Endothelial cell of umbilical vein (primary cell): ENCODE results near the gene FRY. TPM values are rescaled to one million over a fixed set of nuclear protein-coding genes. Genes with fewer than 3 reads are reported as not detected.

Experiments
- BruUV-seq: library from RNA; stranded (reverse); fragments of 400-500 nt; replicated peaks from 2 replicates; lab custom pipeline; 2021; lab: Mats Ljungman, UMichigan
- CTCF ChIA-PET: fragments of 300-600, 350-600 bp; sonication (Branson Sonifier 250); formaldehyde crosslinking; loops from one replicate; lab custom pipeline; 2021; ENCODE audit warnings: antibody characterized with exemption, inconsistent platforms; lab: Charles Lee
- POLR2A ChIA-PET: fragments of 300-600, 350-600 bp; sonication (Branson Sonifier 250); formaldehyde crosslinking; loops from one replicate; lab custom pipeline; 2021; ENCODE audit warnings: antibody characterized with exemption, inconsistent platforms; lab: Charles Lee
- DNase-seq: peaks from one replicate; pipeline ENCODE4 v3.0.0-alpha.2; 2011; ENCODE audit warnings: low read depth, low spot score
- FAIRE-seq: peaks from 2 replicates; lab custom pipeline; 2011; peaks lifted over from hg19 to GRCh38; lab: Jason Lieb, UNC
- H2AFZ ChIP-seq: 2 replicates; pipeline ENCODE4 v1.6.0; 2012; ENCODE audit warnings: low read depth, low read length, control low read depth, inconsistent platforms
- H3K27ac ChIP-seq: 2 replicates; pipeline ENCODE4 v1.5.1; 2011; ENCODE audit warnings: low read depth, mild to moderate bottlenecking, control low read depth, low read length, moderate library complexity; ENCODE audit not compliant: insufficient read depth
- H3K27me3 ChIP-seq, 2 experiments: 2 replicates each; pipeline versions ENCODE4 v1.6.0 to v1.6.1; 2011; ENCODE audit warnings: low read length in 2 of 2, mixed read lengths in 1 of 2; ENCODE audit not compliant: control insufficient read depth in 2 of 2, insufficient read depth in 2 of 2
- H3K36me3 ChIP-seq, 2 experiments: 2 replicates in 1 of 2; 3 replicates in 1 of 2; pipeline ENCODE4 v1.5.1; 2011; ENCODE audit warnings: low read length in 2 of 2, mild to moderate bottlenecking in 1 of 2, moderate library complexity in 1 of 2; ENCODE audit not compliant: control insufficient read depth in 2 of 2, insufficient read depth in 2 of 2; ENCODE audit errors: extremely low read depth in 1 of 2
- H3K4me1 ChIP-seq: 3 replicates; pipeline ENCODE4 v1.5.1; 2011; ENCODE audit warnings: mild to moderate bottlenecking, low read length; ENCODE audit not compliant: control insufficient read depth, insufficient read depth; ENCODE audit errors: extremely low read depth
- H3K4me2 ChIP-seq: 2 replicates; pipeline ENCODE4 v1.6.1; 2011; ENCODE audit warnings: low read length, control low read depth, mixed read lengths; ENCODE audit not compliant: insufficient read depth
- H3K4me3 ChIP-seq, 3 experiments: fragments of 200-600 bp in 1 of 3; sonication (generic), shearing (Covaris generic) in 1 of 3; replicated peaks in 1 of 3; 2 replicates each; pipeline ENCODE4 v1.5.1; 2011 to 2016; ENCODE audit warnings: control low read depth in 3 of 3, low read length in 3 of 3, mild to moderate bottlenecking in 2 of 3, inconsistent platforms in 1 of 3, low read depth in 1 of 3, moderate library complexity in 1 of 3; ENCODE audit not compliant: insufficient read depth in 1 of 3
- H3K79me2 ChIP-seq: 2 replicates; pipeline ENCODE4 v1.6.0; 2012; ENCODE audit warnings: low read length, inconsistent platforms; ENCODE audit not compliant: control insufficient read depth, insufficient read depth
- H3K9ac ChIP-seq: replicated peaks from 2 replicates; pipeline ENCODE3; 2011; ENCODE audit warnings: low read length, control low read depth; ENCODE audit not compliant: insufficient read depth; ENCODE audit errors: extremely low read depth
- H3K9me1 ChIP-seq: replicated peaks from 3 replicates; pipeline ENCODE4 v1.6.0; 2011; ENCODE audit warnings: mild to moderate bottlenecking, low read length; ENCODE audit not compliant: control insufficient read depth, insufficient read depth; ENCODE audit errors: extremely low read depth
- H3K9me3 ChIP-seq: replicated peaks from 2 replicates; pipeline ENCODE4 v1.5.1; 2012; ENCODE audit warnings: low read length, inconsistent platforms; ENCODE audit not compliant: control insufficient read depth, insufficient read depth
- H4K20me1 ChIP-seq: replicated peaks from 2 replicates; pipeline ENCODE3; 2011; ENCODE audit warnings: mild to moderate bottlenecking, low read length; ENCODE audit not compliant: control insufficient read depth, insufficient read depth; ENCODE audit errors: extremely low read depth
- CTCF ChIP-seq, 2 donors: IDR thresholded peaks; 1 replicate in 1 of 2; 2 replicates in 1 of 2; pipeline ENCODE4 v1.5.1; 2011; ENCODE audit warnings: low read length in 2 of 2, mild to moderate bottlenecking in 2 of 2, moderate library complexity in 2 of 2, control low read depth in 1 of 2, inconsistent platforms in 1 of 2, low read depth in 1 of 2; ENCODE audit not compliant: insufficient read depth in 1 of 2; ENCODE audit errors: extremely low read depth in 1 of 2
- FOS ChIP-seq: IDR thresholded peaks from 2 replicates; pipeline ENCODE4 v1.6.1; 2011; ENCODE audit warnings: mild to moderate bottlenecking, low read length, moderate library complexity, borderline replicate concordance; ENCODE audit not compliant: insufficient read depth
- GATA2 ChIP-seq: IDR thresholded peaks from 2 replicates; pipeline ENCODE4 v1.7.0; 2011; ENCODE audit warnings: low read depth, mild to moderate bottlenecking, moderate library complexity, mixed read lengths, low read length; ENCODE audit not compliant: insufficient read length, insufficient read depth
- JUN ChIP-seq: IDR thresholded peaks from 2 replicates; pipeline ENCODE4 v1.6.1; 2011; ENCODE audit warnings: borderline replicate concordance, low read depth; ENCODE audit not compliant: insufficient read length, insufficient read depth
- MAX ChIP-seq: IDR thresholded peaks from 2 replicates; pipeline ENCODE4 v1.6.1; 2011; ENCODE audit not compliant: insufficient read depth, insufficient read length
- MYC ChIP-seq: IDR thresholded peaks from one replicate; pipeline ENCODE4 v1.6.1; 2011; ENCODE audit warnings: mild to moderate bottlenecking, low read depth, low read length
- POLR2A ChIP-seq: IDR thresholded peaks from 2 replicates; pipeline ENCODE4 v1.6.1; 2012; ENCODE audit warnings: low read depth, mild to moderate bottlenecking, control low read depth, low read length
- POLR2AphosphoS5 ChIP-seq: IDR thresholded peaks from 2 replicates; pipeline ENCODE4 v1.6.1; 2012; ENCODE audit warnings: low read depth, mild to moderate bottlenecking, control low read depth, low read length, moderate library complexity; ENCODE audit not compliant: insufficient read depth
- dilution Hi-C: fragments of 300-500 bp; cut with MboI; formaldehyde crosslinking; loops from one replicate; pipeline ENCODE4 v1.15.0; 2019; ENCODE audit warnings: low sequenced_read_pairs; ENCODE audit not compliant: extremely low pct_ligation_motif_present
- intact Hi-C: fragments of 100-400 bp; cut with micrococcal nuclease; formaldehyde crosslinking; loops from one replicate; pipeline ENCODE4 v1.10.0; 2022
- polyA plus RNA-seq, 4 experiments: library from polyadenylated mRNA; depleted of rRNA in 3 of 4; stranded (reverse) in 3 of 4; unstranded in 1 of 4; fragments of >200 nt; gene quantifications; 2 replicates each; pipeline versions ENCODE4 v1.2.1 to v1.2.3, GENCODE V29; 2011 to 2012; ENCODE audit warnings: missing spikeins in 1 of 4
- total RNA-seq: library from RNA; stranded (reverse); gene quantifications from 2 replicates; pipeline ENCODE4 v1.2.3, GENCODE V29; 2021

Gene FRY
- total and polyA plus RNA-seq, 2 donors (not counting 3 experiments of a cell fraction or from before 2014, with no cell fraction given) = 57.3 to 75.8 TPM

- Histone ChIP-seq H3K4me1 (no peaks in the 10 kb centered on the region), H2AFZ (no peak overlapping the region), H3K27ac (no peak overlapping the region), H4K20me1 (no peaks in the 10 kb centered on the region), H3K9me3 (no peaks in the 10 kb centered on the region), H3K79me2 (no peaks in the 10 kb centered on the region), H3K9ac (no peak overlapping the region), H3K36me3 (no peaks in the 10 kb centered on the region), H3K27me3 (no peaks in the 10 kb centered on the region), H3K9me1 (peaks cover 2% of the 10 kb centered on the region), H3K4me2 (no peak overlapping the region), H3K4me3 (no peak overlapping the region)
- intact Hi-C loops (no loop called here), dilution Hi-C loops (no loop called here)
- BruUV-seq = no TSS peak
- ChIA-PET CTCF (interaction anchor here (1.5 kb wide), 1 partner anchor 99 kb away, joined by 10 read pairs; no protein-coding TSS in a partner anchor), POLR2A (no interaction called here)
- DNase-seq = no peak
- TF ChIP-seq MAX = no peak
- TF ChIP-seq JUN = no peak
- TF ChIP-seq CTCF (IDR thresholded peaks at IDR 0.05; ENCODE audit: extremely low read depth in 1 of 2, insufficient read depth in 1 of 2, low read depth in 1 of 2, low read length in 2 of 2) = no peak
- TF ChIP-seq POLR2AphosphoS5 = no peak
- no peak for TF ChIP-seq MYC
- TF ChIP-seq GATA2 = no peak
- no peak for TF ChIP-seq FOS
- TF ChIP-seq POLR2A = no peak
- no peak for FAIRE-seq
Observed at GRCh38 chr13:32009362-32009761, 22.2 kb upstream of the FRY start.
